Type B pancreatic cell (in vitro differentiated cells): ENCODE results near the gene TRMT2A. TPM values are rescaled to one million over a fixed set of nuclear protein-coding genes. Genes with fewer than 3 reads are reported as not detected.

ENCODE experiments used
- DNase-seq: peaks from one replicate; pipeline ENCODE4 v3.0.0; 2021; ENCODE audit warnings: mixed read lengths; ENCODE audit not compliant: unreplicated experiment; ENCODE audit errors: extremely low spot score
- H3K27ac Mint-ChIP-seq: 2 replicates; pipeline ENCODE4 v1.8.0; 2021; ENCODE audit warnings: mild to moderate bottlenecking, mixed read lengths
- H3K27me3 Mint-ChIP-seq: 2 replicates; pipeline ENCODE4 v1.8.0; 2021; ENCODE audit warnings: mixed read lengths
- H3K36me3 Mint-ChIP-seq: 2 replicates; pipeline ENCODE4 v1.8.0; 2021; ENCODE audit warnings: mixed read lengths
- H3K4me1 Mint-ChIP-seq: one replicate; pipeline ENCODE4 v1.8.0; 2021; ENCODE audit warnings: mixed read lengths; ENCODE audit not compliant: unreplicated experiment
- H3K4me3 Mint-ChIP-seq: 2 replicates; pipeline ENCODE4 v1.8.0; 2021; ENCODE audit warnings: mild to moderate bottlenecking, mixed read lengths
- H3K9me3 Mint-ChIP-seq: 2 replicates; pipeline ENCODE4 v1.8.0; 2021; ENCODE audit warnings: mixed read lengths
- total RNA-seq: library from RNA; stranded (reverse); gene quantifications from 2 replicates; pipeline ENCODE4 v1.2.1, GENCODE V29; 2021; ENCODE audit warnings: low replicate concordance
- TF ChIP-seq, protein P1 (sequence below): fragments of 200-600 bp; sonication (generic); conservative IDR thresholded peaks from 2 replicates; pipeline ENCODE4 v1.5.0; 2021; ENCODE audit warnings: antibody characterized with exemption, mild to moderate bottlenecking

TRMT2A gene
- total RNA-seq, 1 donor from 2014 or later = 64.8 TPM

DNA sequence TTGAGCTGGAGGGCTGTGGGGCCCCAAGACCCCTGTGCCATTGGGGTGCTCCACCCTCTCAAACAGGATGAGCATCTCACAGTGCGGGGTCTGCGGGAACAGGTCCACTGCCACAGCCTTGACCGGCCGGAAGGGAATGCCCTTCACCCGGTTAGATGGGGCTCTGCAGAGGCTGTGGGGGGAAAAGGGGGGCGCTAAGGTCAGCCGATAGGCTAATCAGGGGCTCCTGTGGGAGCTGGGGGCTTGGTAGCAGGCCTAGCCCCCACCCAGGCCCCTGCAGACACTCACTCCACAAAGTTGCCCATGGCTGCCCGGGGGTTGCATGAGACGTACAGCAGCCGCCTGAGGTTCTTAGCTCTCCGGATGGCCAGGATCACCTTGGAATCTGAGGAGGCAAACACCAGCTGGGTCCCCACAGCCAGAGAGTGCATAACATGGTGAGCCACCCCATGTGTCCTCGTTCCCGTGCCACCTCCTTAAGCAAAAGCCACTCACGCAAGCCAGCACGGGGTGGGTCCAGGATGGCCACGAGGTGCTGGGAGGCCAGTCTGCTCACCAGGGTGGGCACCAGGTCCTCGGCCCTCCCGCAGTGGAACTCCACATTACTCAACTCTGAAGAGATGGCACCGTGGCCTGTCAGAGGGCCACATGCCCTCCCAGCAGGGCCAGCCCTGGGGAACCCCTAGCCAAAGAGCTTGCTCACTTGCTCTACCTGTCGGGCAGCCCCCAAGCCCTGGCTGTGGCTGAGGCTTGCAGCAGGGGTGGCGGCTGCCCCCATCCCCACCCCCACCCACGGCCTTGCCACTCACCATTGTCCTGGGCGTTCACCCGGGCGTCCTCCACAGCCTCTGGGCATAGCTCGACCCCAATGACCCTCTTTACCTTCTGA lies 4.2 kb downstream of the TRMT2A start:
- TF ChIP-seq, protein P1, sequence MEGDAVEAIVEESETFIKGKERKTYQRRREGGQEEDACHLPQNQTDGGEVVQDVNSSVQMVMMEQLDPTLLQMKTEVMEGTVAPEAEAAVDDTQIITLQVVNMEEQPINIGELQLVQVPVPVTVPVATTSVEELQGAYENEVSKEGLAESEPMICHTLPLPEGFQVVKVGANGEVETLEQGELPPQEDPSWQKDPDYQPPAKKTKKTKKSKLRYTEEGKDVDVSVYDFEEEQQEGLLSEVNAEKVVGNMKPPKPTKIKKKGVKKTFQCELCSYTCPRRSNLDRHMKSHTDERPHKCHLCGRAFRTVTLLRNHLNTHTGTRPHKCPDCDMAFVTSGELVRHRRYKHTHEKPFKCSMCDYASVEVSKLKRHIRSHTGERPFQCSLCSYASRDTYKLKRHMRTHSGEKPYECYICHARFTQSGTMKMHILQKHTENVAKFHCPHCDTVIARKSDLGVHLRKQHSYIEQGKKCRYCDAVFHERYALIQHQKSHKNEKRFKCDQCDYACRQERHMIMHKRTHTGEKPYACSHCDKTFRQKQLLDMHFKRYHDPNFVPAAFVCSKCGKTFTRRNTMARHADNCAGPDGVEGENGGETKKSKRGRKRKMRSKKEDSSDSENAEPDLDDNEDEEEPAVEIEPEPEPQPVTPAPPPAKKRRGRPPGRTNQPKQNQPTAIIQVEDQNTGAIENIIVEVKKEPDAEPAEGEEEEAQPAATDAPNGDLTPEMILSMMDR = no peak
- Mint-ChIP-seq H3K4me1 (no peaks in the 10 kb centered on the region), H3K4me3 (no peak overlapping the region), H3K36me3 (peaks cover 10% of the 10 kb centered on the region), H3K27me3 (no peaks in the 10 kb centered on the region), H3K27ac (no peak overlapping the region), H3K9me3 (no peaks in the 10 kb centered on the region)
- DNase-seq = no peak

DNA sequence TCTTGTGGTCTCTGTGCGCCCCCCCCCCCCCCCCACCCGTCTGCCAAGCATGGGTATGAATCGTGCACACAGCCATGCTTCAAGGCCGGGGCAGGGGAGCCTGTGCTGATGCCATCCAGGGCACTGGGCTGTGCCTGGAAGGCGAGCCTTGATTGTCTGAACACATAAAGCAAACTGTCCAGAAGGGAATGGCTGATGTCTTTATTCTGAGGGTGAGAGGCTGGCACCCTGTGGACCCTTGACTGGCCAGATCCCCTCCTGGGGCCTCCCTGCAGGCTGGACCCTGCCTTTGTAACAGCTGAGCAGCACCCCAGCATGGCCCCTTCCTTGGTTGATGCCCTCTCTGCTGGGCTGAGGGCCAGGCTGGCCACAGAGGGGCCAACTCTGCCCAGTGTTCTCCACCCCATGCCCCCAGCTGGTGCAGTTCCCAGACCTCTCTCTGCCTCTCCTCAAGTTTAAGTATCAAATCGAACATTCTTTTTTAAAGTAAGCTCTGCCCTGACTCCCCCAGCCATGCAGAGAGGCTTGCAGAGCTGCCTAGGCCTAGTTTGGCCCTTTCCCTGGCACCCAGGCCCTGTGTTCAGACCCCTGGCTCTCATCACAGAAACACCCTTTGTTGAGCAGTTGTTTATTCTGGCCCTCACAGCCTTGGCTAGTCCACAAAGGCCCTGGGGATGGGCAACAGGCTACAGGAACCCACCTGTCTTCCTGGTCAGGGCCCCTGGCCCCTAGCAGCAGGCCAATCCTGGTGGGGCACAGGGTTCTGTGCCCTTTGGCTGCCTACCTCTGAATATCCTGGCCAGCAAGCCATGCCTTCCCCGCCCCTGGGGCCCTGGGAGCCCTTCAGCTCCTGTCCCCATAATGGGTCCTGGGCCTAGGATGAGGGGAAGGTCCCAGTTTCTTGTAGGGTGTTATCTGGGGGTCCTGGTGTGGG lies 5.1 kb downstream of the TRMT2A start:
- no peak for DNase-seq
- Mint-ChIP-seq H3K9me3 (no peaks in the 10 kb centered on the region), H3K27ac (peak overlapping the region; percentile 73), H3K4me1 (no peaks in the 10 kb centered on the region), H3K36me3 (peaks cover 10% of the 10 kb centered on the region), H3K27me3 (no peaks in the 10 kb centered on the region), H3K4me3 (no peak overlapping the region)
- TF ChIP-seq, protein P1 = no peak

DNA sequence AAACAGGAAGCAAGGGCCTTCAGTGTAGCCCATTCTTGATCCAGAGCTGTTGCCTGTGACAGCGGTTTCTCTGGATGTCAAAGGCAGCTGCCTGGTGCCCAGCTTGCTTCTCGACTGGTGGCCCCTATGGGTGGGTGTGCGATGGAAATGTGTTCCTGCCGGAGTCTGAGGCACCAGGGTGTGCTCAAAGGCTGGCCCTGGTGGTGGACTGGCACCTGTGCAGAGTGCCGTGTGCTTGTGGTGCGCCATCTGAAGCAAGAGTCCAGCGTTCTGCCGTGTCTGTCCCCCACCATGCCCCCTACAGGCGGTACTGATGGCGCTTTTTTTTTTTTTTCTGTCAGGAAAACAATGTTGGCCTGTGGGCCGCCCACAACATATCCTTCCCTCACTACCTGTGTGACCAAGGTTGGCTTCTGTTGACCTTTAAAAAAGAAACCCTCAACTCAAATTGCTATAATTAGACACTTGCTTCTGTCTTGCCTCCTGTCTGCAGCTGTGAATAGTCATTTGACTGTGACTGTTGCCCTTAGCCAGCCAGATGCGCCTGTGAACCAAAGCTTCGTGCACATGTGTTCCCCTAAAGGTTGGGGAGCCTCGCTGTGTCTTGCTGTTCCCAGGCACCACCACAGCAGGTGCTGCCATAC lies 5.9 kb downstream of the TRMT2A start:
- DNase-seq = no peak
- no peaks in the 10 kb centered on the region for H3K4me1 Mint-ChIP-seq
- H3K4me3 Mint-ChIP-seq = no peak overlapping the region
- TF ChIP-seq, protein P1 = peak; percentile 72
- peak overlapping the region; percentile 50 for H3K27ac Mint-ChIP-seq
- H3K9me3 Mint-ChIP-seq = no peaks in the 10 kb centered on the region
- H3K36me3 Mint-ChIP-seq = peaks cover 10% of the 10 kb centered on the region
- H3K27me3 Mint-ChIP-seq = no peaks in the 10 kb centered on the region

DNA sequence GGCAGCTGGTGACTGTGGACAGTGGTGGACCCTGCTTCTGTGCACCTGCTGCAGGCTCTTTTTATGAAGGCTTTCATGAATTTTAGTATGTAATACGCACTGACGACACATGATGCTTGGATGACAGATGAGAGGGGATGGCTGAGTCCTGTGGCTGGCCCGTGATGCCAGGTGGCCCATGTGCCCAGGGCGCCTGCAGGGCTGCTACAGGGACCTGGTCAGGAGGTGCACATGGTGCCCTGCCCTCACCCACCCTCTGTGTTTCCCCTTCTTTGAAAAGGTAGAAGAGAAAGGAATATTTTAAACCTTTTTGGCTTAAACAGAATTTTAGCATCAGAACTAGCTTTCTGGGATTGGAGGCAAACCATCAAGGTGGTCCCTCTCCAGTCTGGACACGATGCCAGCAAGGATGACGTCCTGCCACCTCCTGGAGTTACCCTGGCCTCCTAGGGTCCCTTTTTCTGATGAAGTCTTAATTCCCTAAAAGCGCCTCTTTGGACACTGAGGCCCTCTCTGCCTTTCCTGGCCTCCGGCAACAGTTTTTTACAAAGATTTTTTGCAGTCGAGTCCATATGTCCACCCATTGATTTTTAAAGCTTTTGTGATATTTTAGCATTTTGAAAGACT lies 6.6 kb downstream of the TRMT2A start:
- peak overlapping the region; percentile 50 for H3K27ac Mint-ChIP-seq
- no peak overlapping the region for H3K4me3 Mint-ChIP-seq
- no peak for DNase-seq
- TF ChIP-seq, protein P1 = no peak
- H3K27me3 Mint-ChIP-seq = no peaks in the 10 kb centered on the region
- H3K4me1 Mint-ChIP-seq = no peaks in the 10 kb centered on the region
- H3K36me3 Mint-ChIP-seq = peaks cover 10% of the 10 kb centered on the region
- no peaks in the 10 kb centered on the region for H3K9me3 Mint-ChIP-seq
